H1 (cell line): ENCODE results near the gene PNPLA4. TPM values are rescaled to one million over a fixed set of nuclear protein-coding genes. Genes with fewer than 3 reads are reported as not detected.

Experiments
- CTCF ChIA-PET: fragments of 300-600 bp; sonication (Branson Sonifier 250); formaldehyde crosslinking; loops from one replicate; lab custom pipeline; 2021; ENCODE audit not compliant: partially characterized antibody; lab: Charles Lee
- POLR2A ChIA-PET: fragments of 300-600 bp; sonication (Branson Sonifier 250); formaldehyde crosslinking; loops from one replicate; lab custom pipeline; 2021; ENCODE audit warnings: inconsistent platforms; ENCODE audit not compliant: partially characterized antibody; lab: Charles Lee
- DNase-seq, 2 experiments: peaks; one replicate each; pipeline versions ENCODE4 v3.0.0 to v3.0.0-alpha.2; 2010 to 2022; ENCODE audit warnings: low spot score in 2 of 2, low read depth in 1 of 2, mixed read lengths in 1 of 2
- FAIRE-seq: peaks from 2 replicates; lab custom pipeline; 2011; peaks lifted over from hg19 to GRCh38; lab: Jason Lieb, UNC
- H2AFZ ChIP-seq: 2 replicates; pipeline ENCODE4 v1.8.1; 2012; ENCODE audit warnings: low read length, inconsistent platforms
- H2AK5ac ChIP-seq: 2 replicates; pipeline ENCODE4 v1.6.1; 2013; ENCODE audit warnings: low read depth, low read length
- H2BK120ac ChIP-seq: replicated peaks from 2 replicates; pipeline ENCODE3; 2013; ENCODE audit warnings: low read depth, low read length, inconsistent platforms
- H2BK12ac ChIP-seq: 2 replicates; pipeline ENCODE4 v1.6.1; 2013; ENCODE audit warnings: low read depth, low read length
- H2BK15ac ChIP-seq: 2 replicates; pipeline ENCODE4 v1.6.1; 2013; ENCODE audit warnings: low read length
- H2BK20ac ChIP-seq: 2 replicates; pipeline ENCODE4 v1.6.1; 2013; ENCODE audit warnings: low read length
- H2BK5ac ChIP-seq: 2 replicates; pipeline ENCODE4 v1.6.1; 2013; ENCODE audit warnings: low read depth, low read length
- H3K14ac ChIP-seq: 2 replicates; pipeline ENCODE4 v1.6.1; 2013; ENCODE audit warnings: inconsistent platforms; ENCODE audit not compliant: insufficient read length
- H3K18ac ChIP-seq: 2 replicates; pipeline ENCODE4 v1.6.1; 2013; ENCODE audit warnings: low read length; ENCODE audit errors: extremely low read depth
- H3K23ac ChIP-seq: 2 replicates; pipeline ENCODE4 v1.6.1; 2013; ENCODE audit warnings: inconsistent platforms; ENCODE audit not compliant: insufficient read length
- H3K23me2 ChIP-seq: 2 replicates; pipeline ENCODE4 v1.6.1; 2013; ENCODE audit warnings: low read depth, low read length
- H3K27ac ChIP-seq: 2 replicates; pipeline ENCODE4 v1.6.1; 2011; ENCODE audit warnings: low read depth, low read length, inconsistent platforms
- H3K27me3 ChIP-seq, 4 experiments: replicated peaks in 1 of 4; 1 replicate in 1 of 4; 2 replicates in 3 of 4; pipeline versions ENCODE4 v1.6.1 to v1.8.1; 2011 to 2013; ENCODE audit warnings: low read length in 3 of 4, mild to moderate bottlenecking in 3 of 4, inconsistent platforms in 2 of 4, mixed read lengths in 2 of 4, moderate library complexity in 1 of 4; ENCODE audit not compliant: control insufficient read depth in 3 of 4, insufficient read depth in 3 of 4; ENCODE audit errors: extremely low read depth in 1 of 4
- H3K36me3 ChIP-seq, 4 experiments: 2 replicates each; pipeline versions ENCODE4 v1.6.1 to v1.8.1; 2011 to 2013; ENCODE audit warnings: mild to moderate bottlenecking in 4 of 4, low read length in 3 of 4, moderate library complexity in 2 of 4, control low read depth in 1 of 4, inconsistent platforms in 1 of 4; ENCODE audit not compliant: insufficient read depth in 4 of 4, control insufficient read depth in 2 of 4
- H3K4ac ChIP-seq: replicated peaks from 2 replicates; pipeline ENCODE3; 2013; ENCODE audit warnings: low read length, low read depth, mixed read lengths, inconsistent platforms; ENCODE audit not compliant: insufficient read length
- H3K4me1 ChIP-seq, 4 experiments: replicated peaks in 1 of 4; 1 replicate in 1 of 4; 2 replicates in 3 of 4; pipeline versions ENCODE4 v1.6.1 to v1.8.1; 2011 to 2013; ENCODE audit warnings: low read length in 3 of 4, inconsistent platforms in 2 of 4, mixed read lengths in 1 of 4; ENCODE audit not compliant: insufficient read depth in 4 of 4, control insufficient read depth in 3 of 4
- H3K4me2 ChIP-seq, 2 experiments: 2 replicates each; pipeline versions ENCODE4 v1.6.1 to v1.8.1; 2011 to 2013; ENCODE audit warnings: low read depth in 2 of 2, low read length in 2 of 2, control low read depth in 1 of 2, inconsistent platforms in 1 of 2, mild to moderate bottlenecking in 1 of 2; ENCODE audit not compliant: insufficient read depth in 1 of 2
- H3K4me3 ChIP-seq, 4 experiments: fragments of 200-600, 300-600 bp in 1 of 4; sonication (generic), shearing (Covaris generic), sonication (Bioruptor Twin) in 1 of 4; 2 replicates each; pipeline versions ENCODE4 v1.5.1 to v1.8.1; 2011 to 2016; ENCODE audit warnings: low read length in 4 of 4, low read depth in 3 of 4, control low read depth in 2 of 4, inconsistent platforms in 2 of 4, mild to moderate bottlenecking in 2 of 4, mixed read lengths in 1 of 4, moderate library complexity in 1 of 4; ENCODE audit not compliant: insufficient read depth in 2 of 4; ENCODE audit errors: extremely low read depth in 1 of 4
- H3K56ac ChIP-seq: replicated peaks from 2 replicates; pipeline ENCODE3; 2013; ENCODE audit warnings: low read depth, mild to moderate bottlenecking, mixed read lengths, low read length, inconsistent platforms; ENCODE audit not compliant: insufficient read length
- H3K79me1 ChIP-seq: 2 replicates; pipeline ENCODE4 v1.6.1; 2013; ENCODE audit warnings: low read depth, low read length, control low read depth
- H3K79me2 ChIP-seq, 2 experiments: 2 replicates each; pipeline versions ENCODE4 v1.6.1 to v1.8.1; 2012 to 2013; ENCODE audit warnings: low read length in 2 of 2, mild to moderate bottlenecking in 2 of 2, inconsistent platforms in 1 of 2; ENCODE audit not compliant: insufficient read depth in 2 of 2, control insufficient read depth in 1 of 2
- H3K9ac ChIP-seq, 4 experiments: replicated peaks in 1 of 4; 1 replicate in 1 of 4; 2 replicates in 3 of 4; pipeline versions ENCODE4 v1.6.1 to v1.8.1; 2011 to 2013; ENCODE audit warnings: low read depth in 3 of 4, low read length in 3 of 4, control low read depth in 2 of 4, mild to moderate bottlenecking in 2 of 4, moderate library complexity in 2 of 4, inconsistent platforms in 1 of 4; ENCODE audit errors: extremely low read depth in 1 of 4
- H3K9me3 ChIP-seq, 2 experiments: 2 replicates each; pipeline versions ENCODE4 v1.6.1 to v1.8.1; 2012 to 2013; ENCODE audit warnings: mild to moderate bottlenecking in 2 of 2, moderate library complexity in 2 of 2, control low read depth in 1 of 2, inconsistent platforms in 1 of 2, low read depth in 1 of 2, low read length in 1 of 2, mixed read lengths in 1 of 2; ENCODE audit not compliant: insufficient read depth in 2 of 2
- H4K20me1 ChIP-seq, 2 experiments: replicated peaks in 1 of 2; 2 replicates each; pipeline versions ENCODE3 to v1.8.1; 2011 to 2013; ENCODE audit warnings: inconsistent platforms in 2 of 2, low read length in 2 of 2, mild to moderate bottlenecking in 1 of 2; ENCODE audit not compliant: insufficient read depth in 2 of 2, control insufficient read depth in 1 of 2
- H4K5ac ChIP-seq: 2 replicates; pipeline ENCODE4 v1.6.1; 2013; ENCODE audit warnings: low read length, low read depth, mixed read lengths, inconsistent platforms; ENCODE audit not compliant: insufficient read length
- H4K8ac ChIP-seq: 2 replicates; pipeline ENCODE4 v1.8.0; 2013; ENCODE audit warnings: mild to moderate bottlenecking, moderate library complexity, low read length, inconsistent platforms; ENCODE audit not compliant: insufficient read depth; ENCODE audit errors: extremely low read depth
- H4K91ac ChIP-seq: replicated peaks from 2 replicates; pipeline ENCODE3; 2013; ENCODE audit warnings: low read length, mixed read lengths, inconsistent platforms; ENCODE audit not compliant: insufficient read length
- CEBPB ChIP-seq: IDR thresholded peaks from 2 replicates; pipeline ENCODE4 v1.6.1; 2012; ENCODE audit warnings: low read depth, low read length
- CTCF ChIP-seq, 3 experiments: IDR thresholded peaks; 1 replicate in 2 of 3; 2 replicates in 1 of 3; pipeline versions ENCODE4 v1.5.1 to v1.6.1; 2011; ENCODE audit warnings: low read length in 3 of 3, mild to moderate bottlenecking in 3 of 3, inconsistent platforms in 2 of 3, low read depth in 1 of 3, moderate library complexity in 1 of 3; ENCODE audit not compliant: insufficient read depth in 1 of 3; ENCODE audit errors: control extremely low read depth in 1 of 3
- GABPA ChIP-seq: IDR thresholded peaks from 2 replicates; pipeline ENCODE4 v1.6.1; 2011; ENCODE audit warnings: mild to moderate bottlenecking, low read length, moderate library complexity, borderline replicate concordance; ENCODE audit not compliant: insufficient read depth
- HDAC6 ChIP-seq: IDR thresholded peaks from one replicate; pipeline ENCODE4 v1.7.1; 2012; ENCODE audit warnings: low read depth, mild to moderate bottlenecking, inconsistent platforms, low read length, moderate library complexity
- POLR2A ChIP-seq, 2 experiments: IDR thresholded peaks; 1 replicate in 1 of 2; 2 replicates in 1 of 2; pipeline ENCODE4 v1.6.1; 2011; ENCODE audit warnings: low read depth in 2 of 2, low read length in 2 of 2, mild to moderate bottlenecking in 2 of 2; ENCODE audit errors: control extremely low read depth in 1 of 2
- RAD21 ChIP-seq, 2 experiments: IDR thresholded peaks in 1 of 2; conservative IDR thresholded peaks in 1 of 2; 2 replicates each; pipeline ENCODE4 v1.6.1; 2011; ENCODE audit warnings: low read depth in 2 of 2, low read length in 2 of 2, improper control_type of control experiment in 1 of 2, inconsistent platforms in 1 of 2, mild to moderate bottlenecking in 1 of 2, moderate library complexity in 1 of 2
- RFX5 ChIP-seq: IDR thresholded peaks from 2 replicates; pipeline ENCODE4 v1.6.1; 2011; ENCODE audit warnings: low read depth, low read length, improper control_type of control experiment, borderline replicate concordance
- WGBS, 2 experiments: shearing (Covaris generic) in 1 of 2; methylation state at CpG; one replicate each; pipeline versions ENCODE4 v1.1.6 to v1.1.7; 2013 to 2015; ENCODE audit warnings: low lambda C conversion rate in 2 of 2, mixed read lengths in 2 of 2, inconsistent platforms in 1 of 2, low coverage in 1 of 2, missing lambda C conversion rate in 1 of 2; ENCODE audit not compliant: insufficient replicate concordance in 2 of 2, insufficient coverage in 1 of 2, insufficient read length in 1 of 2; ENCODE audit errors: extremely low coverage in 1 of 2, missing lambda C conversion rate in 1 of 2; 5-methylcytosine and 5-hydroxymethylcytosine counted together
- polyA plus RNA-seq, 7 experiments: library from polyadenylated mRNA; depleted of rRNA in 3 of 7; stranded (reverse) in 5 of 7; unstranded in 2 of 7; fragments of >200 nt in 5 of 7; fragments of 200-250 nt in 2 of 7; gene quantifications; 1 replicate in 5 of 7; 2 replicates in 1 of 7; 4 replicates in 1 of 7; pipeline versions ENCODE4 v1.2.1 to v1.2.3, GENCODE V29; 2011 to 2013; ENCODE audit warnings: missing spikeins in 2 of 7, mixed read lengths in 2 of 7
- total RNA-seq: library from RNA; stranded (reverse); fragmentation: NEBNext Ultra II Directional; extraction: Animal tissue kit (Norgen Biotek cat#: 25700); gene quantifications from 2 replicates; pipeline ENCODE4 v1.2.1, GENCODE V29; 2021

The PNPLA4 gene
- total and polyA plus RNA-seq, 2 of the 8 experiments (the other 6 are each of a cell fraction or from before 2014, with no cell fraction given) = 14.3 to 18.2 TPM

- Histone ChIP-seq H3K56ac (no peak overlapping the region), H2BK5ac (no peak overlapping the region), H3K27ac (no peak overlapping the region), H3K4me1 (no peaks in the 10 kb centered on the region), H3K36me3 (no peaks in the 10 kb centered on the region), H4K5ac (no peak overlapping the region), H2BK15ac (no peak overlapping the region), H3K23ac (no peak overlapping the region), H2AFZ (no peak overlapping the region), H2BK120ac (no peak overlapping the region), H3K4me3 (no peak overlapping the region), H3K79me1 (no peaks in the 10 kb centered on the region), H3K27me3 (no peaks in the 10 kb centered on the region), H4K20me1 (no peaks in the 10 kb centered on the region), H2BK12ac (no peak overlapping the region), H4K91ac (no peak overlapping the region), H2BK20ac (no peak overlapping the region), H3K9me3 (no peaks in the 10 kb centered on the region), H4K8ac (no peak overlapping the region), H3K9ac (no peak overlapping the region), H3K4ac (no peak overlapping the region), H3K23me2 (no peaks in the 10 kb centered on the region), H3K18ac (no peak overlapping the region), H3K14ac (no peak overlapping the region), H2AK5ac (no peak overlapping the region), H3K79me2 (no peaks in the 10 kb centered on the region), H3K4me2 (no peak overlapping the region)
- ChIA-PET CTCF (interaction anchor here (0.7 to 1.0 kb wide), 2 partner anchors 15 to 230 kb away, joined by 3 to 5 read pairs; no protein-coding TSS in a partner anchor), POLR2A (no interaction called here)
- TF ChIP-seq GABPA = no peak
- TF ChIP-seq HDAC6 = no peak
- TF ChIP-seq RAD21 (IDR thresholded peaks at IDR 0.05 in 1 of 2, conservative IDR thresholded peaks at IDR 0.05 in 1 of 2; ENCODE audit: low read depth in 2 of 2, low read length in 2 of 2) = peak; percentile 43 to 47
- no peak for TF ChIP-seq CEBPB
- TF ChIP-seq RFX5 = no peak
- TF ChIP-seq POLR2A (IDR thresholded peaks at IDR 0.05; ENCODE audit: control extremely low read depth in 1 of 2, low read depth in 2 of 2, low read length in 2 of 2) = no peak
- peak in 2 of 3 experiments; percentile 37 to 44; a peak in 2 of 4 replicates for TF ChIP-seq CTCF (IDR thresholded peaks at IDR 0.05; ENCODE audit: control extremely low read depth in 1 of 3, insufficient read depth in 1 of 3, low read depth in 1 of 3, low read length in 3 of 3)
- no peak for DNase-seq
- FAIRE-seq = peak; percentile 52
- WGBS, 2 experiments = no CpG with 5 or more reads among the region's 1 CpG
These were observed 75.0 kb downstream of the PNPLA4 start for GRCh38 chrX:7852166-7852565.
